Spleen (tissue), 11 donors: ENCODE measurements around the gene C2orf15. TPM values are rescaled to one million over a fixed set of nuclear protein-coding genes. Genes with fewer than 3 reads are reported as not detected.
A peak's percentile ranks its signal among the peaks of the same experiment; 100 is the strongest.

Experiments used
- DNase-seq: peaks from one replicate; pipeline ENCODE4 v3.0.0-alpha.2; 2020
- H3K27ac ChIP-seq, 8 donors: fragments of 200-600 bp; sonication (generic) in 7 of 8; 1 replicate in 4 of 8; 2 replicates in 4 of 8; pipeline versions ENCODE4 v1.5.0 to v1.8.0; 2016 to 2021; ENCODE audit warnings: inconsistent platforms in 4 of 8, mild to moderate bottlenecking in 4 of 8, moderate library complexity in 1 of 8
- H3K27me3 ChIP-seq, 7 donors: fragments of 200-600 bp; sonication (generic) in 6 of 7; replicated peaks in 1 of 7; 1 replicate in 4 of 7; 2 replicates in 3 of 7; pipeline versions ENCODE4 v1.5.0 to v1.8.0; 2016 to 2021; ENCODE audit warnings: inconsistent platforms in 3 of 7, mild to moderate bottlenecking in 1 of 7
- H3K36me3 ChIP-seq, 6 donors: fragments of 200-600 bp; sonication (generic) in 5 of 6; 1 replicate in 4 of 6; 2 replicates in 2 of 6; pipeline versions ENCODE4 v1.5.0 to v1.8.0; 2016 to 2021; ENCODE audit warnings: inconsistent platforms in 2 of 6
- H3K4me1 ChIP-seq, 6 donors: fragments of 200-600 bp; sonication (generic) in 5 of 6; 1 replicate in 3 of 6; 2 replicates in 3 of 6; pipeline versions ENCODE4 v1.5.0 to v1.8.0; 2016 to 2021; ENCODE audit warnings: inconsistent platforms in 3 of 6
- H3K4me3 ChIP-seq, 8 donors: fragments of 200-600 bp; sonication (generic) in 7 of 8; 1 replicate in 4 of 8; 2 replicates in 4 of 8; pipeline versions ENCODE4 v1.5.0 to v1.8.0; 2016 to 2021; ENCODE audit warnings: inconsistent platforms in 4 of 8, mild to moderate bottlenecking in 4 of 8, moderate library complexity in 2 of 8
- H3K9me3 ChIP-seq, 8 donors: fragments of 200-600 bp; sonication (generic) in 7 of 8; 1 replicate in 4 of 8; 2 replicates in 4 of 8; pipeline versions ENCODE4 v1.5.0 to v1.8.0; 2016 to 2021; ENCODE audit warnings: inconsistent platforms in 4 of 8
- POLR2A ChIP-seq, 3 donors: fragments of 450-650 bp; IDR thresholded peaks; one replicate each; pipeline ENCODE4 v1.5.1; 2017; ENCODE audit warnings: antibody characterized with exemption in 3 of 3, mild to moderate bottlenecking in 1 of 3
- POLR2AphosphoS5 ChIP-seq, 3 donors: sonication (generic); formaldehyde crosslinking; IDR thresholded peaks; one replicate each; pipeline ENCODE4 v1.5.1; 2017; ENCODE audit warnings: antibody characterized with exemption in 3 of 3
- WGBS, 5 donors: extraction: QIAGEN DNeasy Blood & Tissue Kit in 3 of 5; methylation state at CpG; one replicate each; pipeline versions ENCODE4 v1.1.5 to v1.1.7; 2013 to 2018; 5-methylcytosine and 5-hydroxymethylcytosine counted together
- intact Hi-C: fragments of 100-400 bp; cut with DNase I; formaldehyde crosslinking; loops from one replicate; pipeline ENCODE4 v1.15.0; 2023; ENCODE audit warnings: low total_unique reads
- polyA plus RNA-seq, 3 donors: library from polyadenylated mRNA; stranded (reverse); fragments of 200-250 nt; gene quantifications; one replicate each; pipeline ENCODE4 v1.2.1, GENCODE V29; 2013
- total RNA-seq, 7 donors: library from RNA; depleted of rRNA in 3 of 7; stranded (reverse); fragments of >200 nt in 3 of 7; fragmentation: NEBNext Ultra II Directional in 4 of 7; extraction: Animal tissue kit (Norgen Biotek cat#: 25700) in 4 of 7; gene quantifications; one replicate each; pipeline versions ENCODE4 v1.1.0 to v1.2.1, GENCODE V29; 2016 to 2021
- TF ChIP-seq, protein P1 (sequence below), 11 experiments: fragments of 200-600 bp in 7 of 11; fragments of 450-650 bp in 4 of 11; sonication (generic) in 4 of 11; IDR thresholded peaks in 8 of 11; conservative IDR thresholded peaks in 3 of 11; 1 replicate in 7 of 11; 2 replicates in 4 of 11; pipeline versions ENCODE4 v1.4.0 to v1.8.0; 2016 to 2021; ENCODE audit warnings: antibody characterized with exemption in 11 of 11, inconsistent platforms in 4 of 11, mild to moderate bottlenecking in 1 of 11
- donor health status: healthy with polysubstance abuse.
- donor health status: DM: no; HTN: no; CAD: no; lungs with moderate emphysema.
- donor health status: DM: no; HTN: no; CAD: no.
- donor health status: Bipolar disorder and iron deficiency.
- donor health status: healthy.
- donor health status: DM: no; HTN: no; CAD: no.
- donor health status: DM: yes; HTN: yes; CAD: no.

The C2orf15 gene
- total and polyA plus RNA-seq, 10 donors, result 0.52 to 2.4 (median 1.4) TPM

DNA sequence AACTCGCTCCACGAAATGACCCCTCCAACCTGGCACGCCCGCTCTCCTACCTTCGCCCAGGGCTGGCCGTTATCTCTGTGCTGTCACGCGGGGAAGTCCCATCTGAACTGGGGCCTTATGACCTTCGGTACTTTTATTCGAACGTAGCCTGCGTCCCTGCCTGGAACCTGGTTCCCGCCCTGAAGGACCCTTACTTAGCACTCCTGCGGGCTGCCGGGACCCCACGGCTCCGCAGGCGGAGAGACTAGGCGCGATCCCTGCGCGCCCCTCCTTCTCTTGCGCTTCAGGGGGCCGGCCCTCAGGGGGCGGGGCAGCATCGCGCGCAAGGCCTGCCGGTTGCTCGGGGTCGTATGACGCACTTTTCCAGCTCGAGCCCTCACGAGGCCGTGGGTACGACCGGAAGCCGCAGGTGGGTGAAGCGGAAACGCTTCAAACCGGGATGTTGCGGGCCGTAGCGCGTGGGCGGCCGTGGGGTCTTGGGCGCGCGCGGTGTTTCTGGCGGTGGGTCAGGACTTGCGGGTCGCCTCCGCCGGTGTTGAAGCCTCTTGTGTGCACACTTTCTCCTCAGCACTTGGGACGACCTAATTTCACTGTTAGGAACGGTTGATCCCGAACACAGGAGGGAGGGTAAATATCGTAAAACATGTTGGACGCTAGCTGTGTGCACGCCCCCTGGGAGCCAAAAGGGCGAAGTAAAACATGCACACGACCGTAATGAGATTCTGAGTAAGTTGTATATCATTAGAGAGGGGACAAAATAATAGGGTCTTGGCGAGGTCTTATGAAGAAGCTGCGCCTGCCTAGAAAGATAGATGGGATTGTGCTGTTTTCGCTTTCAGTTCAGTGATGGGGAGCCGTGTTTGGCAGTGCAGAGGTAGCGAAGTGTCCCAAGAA lies 13.4 kb downstream of the C2orf15 start, which contains the start of the genes LIPT1 and TSGA10:
Gene LIPT1, plus strand, starts transcription at position 325 of the 894 bp plus-strand sequence. CDS start 6,991 bp downstream, outside the sequence.
Gene TSGA10, minus strand, starts transcription at position 300 of the 894 bp plus-strand sequence. CDS start 45,503 bp downstream, outside the sequence.
- Histone ChIP-seq H3K4me1 (peaks cover 19 to 71% (median 33%) of the 10 kb centered on the region in 6 donors), H3K36me3 (peaks cover 0 to 30% (median 16%) of the 10 kb centered on the region in 6 donors), H3K27me3 (no peaks in the 10 kb centered on the region), H3K9me3 (no peaks in the 10 kb centered on the region), H3K27ac (peak within 1 kb of the TSS; percentile 89 to 97 (median 94)), H3K4me3 (peak within 1 kb of the TSS; percentile 66 to 87 (median 74))
- peak; percentile 97 for DNase-seq
- TF ChIP-seq, protein P1, sequence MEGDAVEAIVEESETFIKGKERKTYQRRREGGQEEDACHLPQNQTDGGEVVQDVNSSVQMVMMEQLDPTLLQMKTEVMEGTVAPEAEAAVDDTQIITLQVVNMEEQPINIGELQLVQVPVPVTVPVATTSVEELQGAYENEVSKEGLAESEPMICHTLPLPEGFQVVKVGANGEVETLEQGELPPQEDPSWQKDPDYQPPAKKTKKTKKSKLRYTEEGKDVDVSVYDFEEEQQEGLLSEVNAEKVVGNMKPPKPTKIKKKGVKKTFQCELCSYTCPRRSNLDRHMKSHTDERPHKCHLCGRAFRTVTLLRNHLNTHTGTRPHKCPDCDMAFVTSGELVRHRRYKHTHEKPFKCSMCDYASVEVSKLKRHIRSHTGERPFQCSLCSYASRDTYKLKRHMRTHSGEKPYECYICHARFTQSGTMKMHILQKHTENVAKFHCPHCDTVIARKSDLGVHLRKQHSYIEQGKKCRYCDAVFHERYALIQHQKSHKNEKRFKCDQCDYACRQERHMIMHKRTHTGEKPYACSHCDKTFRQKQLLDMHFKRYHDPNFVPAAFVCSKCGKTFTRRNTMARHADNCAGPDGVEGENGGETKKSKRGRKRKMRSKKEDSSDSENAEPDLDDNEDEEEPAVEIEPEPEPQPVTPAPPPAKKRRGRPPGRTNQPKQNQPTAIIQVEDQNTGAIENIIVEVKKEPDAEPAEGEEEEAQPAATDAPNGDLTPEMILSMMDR (IDR thresholded peaks at IDR 0.05 in 8 of 11, conservative IDR thresholded peaks at IDR 0.05 in 3 of 11), result peak in 4 of 11 experiments; percentile 14 to 39 (median 30)
- TF ChIP-seq POLR2AphosphoS5 (IDR thresholded peaks at IDR 0.05), result peak; percentile 97 to 98 (median 97)
- peak; percentile 18 to 56 (median 44) for TF ChIP-seq POLR2A (IDR thresholded peaks at IDR 0.05)
- 0 to 1% (median 0%) methylated on average over 36 to 70 of the region's 70 CpGs for WGBS, 5 donors
- intact Hi-C loops, result no loop called here

DNA sequence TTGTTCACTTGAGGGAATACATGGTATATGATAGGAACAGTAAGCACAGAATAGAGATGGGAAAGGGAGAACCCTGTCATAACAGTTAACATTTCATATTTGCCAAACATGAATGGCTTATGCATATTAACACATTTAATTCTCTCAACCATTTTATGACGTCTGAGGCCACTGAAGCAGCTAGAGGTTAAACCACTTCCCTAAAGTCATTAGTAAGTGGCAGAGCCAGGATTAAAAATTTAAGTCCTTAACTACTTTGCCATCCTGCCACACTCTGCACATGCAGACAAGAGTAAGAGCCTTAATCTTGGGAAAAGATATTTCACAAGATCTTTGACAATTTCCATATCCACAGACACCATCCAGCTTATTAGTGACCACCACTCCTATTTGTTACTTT lies 15.4 kb downstream of the C2orf15 start:
- DNase-seq, result no peak
- WGBS, 5 donors, result 18 to 54% (median 27%) methylated on average over 1 of the region's 1 CpG
- Histone ChIP-seq H3K4me1 (peaks cover 19 to 54% (median 33%) of the 10 kb centered on the region in 6 donors), H3K27ac (peak overlapping the region in 2 of 8 donors; percentile 7 to 29), H3K9me3 (no peaks in the 10 kb centered on the region), H3K27me3 (no peaks in the 10 kb centered on the region), H3K4me3 (peak overlapping the region in 1 of 8 donors; percentile 79), H3K36me3 (peaks cover 0 to 48% (median 24%) of the 10 kb centered on the region in 6 donors)
- TF ChIP-seq, protein P1 (IDR thresholded peaks at IDR 0.05 in 8 of 11, conservative IDR thresholded peaks at IDR 0.05 in 3 of 11), result no peak
- no peak for TF ChIP-seq POLR2A (IDR thresholded peaks at IDR 0.05)
- TF ChIP-seq POLR2AphosphoS5 (IDR thresholded peaks at IDR 0.05), result no peak
- intact Hi-C loops, result no loop called here

- Histone ChIP-seq H3K9me3 (no peaks in the 10 kb centered on the region), H3K4me3 (no peak overlapping the region), H3K36me3 (peaks cover 2 to 65% (median 29%) of the 10 kb centered on the region in 6 donors), H3K27ac (no peak overlapping the region), H3K27me3 (no peaks in the 10 kb centered on the region), H3K4me1 (peaks cover 19 to 37% (median 31%) of the 10 kb centered on the region in 6 donors)
- 94 to 97% (median 95%) methylated on average over 5 of the region's 5 CpGs for WGBS, 5 donors
- TF ChIP-seq POLR2AphosphoS5 (IDR thresholded peaks at IDR 0.05) (no peak), POLR2A (IDR thresholded peaks at IDR 0.05) (no peak)
- TF ChIP-seq, protein P1 (IDR thresholded peaks at IDR 0.05 in 8 of 11, conservative IDR thresholded peaks at IDR 0.05 in 3 of 11), result no peak
- intact Hi-C loops, result no loop called here
- DNase-seq, result no peak
Measured at GRCh38 chr2:99158599-99158998, 17.1 kb downstream of the C2orf15 start.

DNA sequence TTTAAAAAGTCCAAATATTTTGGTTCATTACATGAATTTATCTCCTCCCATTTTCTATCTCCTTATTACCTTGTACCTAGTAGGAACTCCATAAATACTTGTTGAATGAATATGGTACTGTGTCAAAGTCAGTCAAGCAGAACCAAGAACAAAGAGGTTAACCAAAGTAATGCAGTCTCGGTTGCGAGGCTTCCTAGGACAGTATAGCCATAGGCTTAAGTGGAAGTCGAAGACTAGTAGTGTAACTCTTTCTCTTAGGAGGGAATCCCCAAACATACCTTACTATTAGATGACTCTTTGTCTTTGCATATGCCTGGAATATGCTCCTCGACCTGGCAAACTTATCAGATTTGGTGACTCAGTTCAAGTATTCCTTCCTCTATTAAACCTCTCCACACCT lies 18.1 kb downstream of the C2orf15 start:
- no peak for TF ChIP-seq POLR2A (IDR thresholded peaks at IDR 0.05)
- TF ChIP-seq, protein P1 (IDR thresholded peaks at IDR 0.05 in 8 of 11, conservative IDR thresholded peaks at IDR 0.05 in 3 of 11), result no peak
- TF ChIP-seq POLR2AphosphoS5 (IDR thresholded peaks at IDR 0.05), result no peak
- Histone ChIP-seq H3K27me3 (no peaks in the 10 kb centered on the region), H3K4me1 (peaks cover 14 to 27% (median 22%) of the 10 kb centered on the region in 6 donors), H3K36me3 (peaks cover 2 to 75% (median 29%) of the 10 kb centered on the region in 6 donors), H3K9me3 (no peaks in the 10 kb centered on the region), H3K27ac (no peak overlapping the region), H3K4me3 (no peak overlapping the region)
- WGBS, 5 donors, result 87 to 94% (median 89%) methylated on average over 4 of the region's 4 CpGs
- DNase-seq, result no peak
- intact Hi-C loops, result no loop called here
